SKM-1 (cell line): ENCODE measurements around the gene TK2.
"Not testable (repeated sequence)": the region's sequence is repeated elsewhere in the genome, so short reads cannot be mapped to it uniquely, and the experiment has no call there.

Experiments
- DNase-seq: peaks from one replicate; lab custom pipeline; 2025; ENCODE audit not compliant: unreplicated experiment; lab: John Stamatoyannopoulos, UW

TK2 gene

DNA sequence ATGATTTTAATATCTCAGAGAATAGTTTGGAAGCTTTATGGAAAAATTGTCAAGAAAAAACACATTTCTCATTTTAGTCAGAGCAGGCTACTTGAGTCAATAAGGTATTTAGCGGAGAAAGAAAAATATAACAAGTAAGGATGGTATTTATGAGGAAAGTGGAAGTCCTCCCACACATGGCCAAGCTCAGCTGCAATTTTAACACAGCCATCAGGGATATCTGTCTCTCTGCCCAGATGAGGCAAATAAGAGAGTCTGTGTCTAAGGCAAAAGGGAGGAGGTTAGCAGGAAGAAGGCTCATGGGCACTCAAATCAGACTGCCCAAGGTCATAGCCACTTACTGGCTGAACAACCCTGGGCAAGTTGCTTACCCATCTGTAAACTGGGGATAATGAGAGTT lies 24.2 kb upstream of the TK2 start:
- no peak for DNase-seq

DNA sequence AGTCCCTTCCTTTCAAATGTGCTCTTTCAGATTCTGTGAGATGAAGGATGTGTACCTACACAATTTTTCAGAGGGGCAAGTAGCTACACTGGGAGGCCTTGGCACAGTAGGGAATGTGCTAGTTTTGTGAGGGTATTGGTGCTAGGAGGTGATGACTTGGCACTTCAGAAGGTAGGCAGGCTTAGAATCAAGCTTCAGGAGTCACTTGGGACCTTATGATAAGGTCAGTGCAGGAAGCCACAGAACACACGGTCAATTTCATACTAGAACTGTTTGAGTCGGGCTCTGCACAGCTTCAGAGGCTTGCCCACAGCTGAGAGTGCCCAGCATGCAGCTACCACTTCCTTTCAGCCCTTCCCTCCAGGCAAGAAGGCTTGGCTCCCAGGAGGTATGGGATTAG lies 22.4 kb upstream of the TK2 start:
- DNase-seq = no peak

DNA sequence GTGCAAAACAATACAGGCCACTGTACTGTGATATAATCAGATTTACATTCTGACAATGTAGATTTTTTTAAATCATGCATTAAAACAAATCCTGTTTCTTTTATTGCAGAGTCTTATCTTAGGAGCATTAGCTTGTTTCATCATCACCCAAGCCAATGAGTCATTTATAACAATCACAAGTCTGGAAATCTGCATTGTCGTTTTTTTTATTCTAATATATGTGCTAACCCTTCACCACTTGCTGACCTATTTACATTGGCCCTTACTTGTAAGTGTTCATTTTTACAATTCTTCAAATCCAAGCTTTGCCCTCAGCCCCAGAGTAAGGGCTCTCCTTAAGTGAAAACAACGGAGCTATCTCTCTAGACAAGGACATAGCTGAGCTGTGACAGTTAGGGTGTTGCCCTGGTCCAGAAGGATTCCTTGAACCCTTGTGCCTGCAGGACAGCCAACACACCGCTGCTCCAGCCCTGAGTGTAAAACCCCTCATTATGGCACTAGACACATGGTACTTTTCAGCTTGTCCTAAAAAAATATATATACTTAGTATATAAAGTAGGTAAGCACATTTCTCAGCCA lies 20.0 kb upstream of the TK2 start:
- no peak for DNase-seq

DNA sequence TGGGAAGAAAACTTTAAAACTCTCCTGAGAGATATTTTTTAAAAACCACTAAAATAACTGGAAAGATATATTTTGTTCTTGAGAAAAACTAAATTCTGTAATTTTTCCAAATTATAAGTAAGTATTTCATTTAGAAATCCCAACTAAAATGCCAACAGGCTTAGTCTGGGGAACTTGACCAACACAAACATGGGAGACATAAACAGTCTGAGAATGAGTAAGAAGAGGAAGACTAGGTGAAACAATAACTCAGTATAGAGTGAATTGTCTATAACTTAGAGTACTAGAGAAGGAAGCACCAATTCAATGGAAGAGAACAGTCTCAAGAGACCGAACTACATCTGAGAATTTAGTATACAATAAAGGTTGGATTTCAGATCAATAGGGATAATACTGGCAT lies 19.2 kb upstream of the TK2 start:
- no peak for DNase-seq

DNA sequence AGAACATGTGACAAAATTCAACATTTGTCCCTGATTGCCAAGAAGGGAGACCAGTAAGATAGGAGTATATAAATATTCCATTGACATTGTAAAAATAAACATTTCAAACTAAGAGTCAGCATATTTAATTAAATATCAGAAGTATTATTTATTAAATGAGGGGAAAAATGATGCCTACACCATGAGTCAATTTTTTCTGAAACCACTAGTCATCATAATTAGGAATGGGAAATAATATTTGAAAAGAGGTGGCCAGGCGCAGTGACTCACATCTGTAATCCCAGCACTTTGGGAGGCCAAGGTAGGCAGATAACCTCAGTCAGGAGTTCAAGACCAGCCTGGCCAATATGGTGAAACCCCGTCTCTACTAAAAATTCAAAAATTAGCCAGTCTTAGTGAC lies 18.4 kb upstream of the TK2 start:
- no peak for DNase-seq

DNA sequence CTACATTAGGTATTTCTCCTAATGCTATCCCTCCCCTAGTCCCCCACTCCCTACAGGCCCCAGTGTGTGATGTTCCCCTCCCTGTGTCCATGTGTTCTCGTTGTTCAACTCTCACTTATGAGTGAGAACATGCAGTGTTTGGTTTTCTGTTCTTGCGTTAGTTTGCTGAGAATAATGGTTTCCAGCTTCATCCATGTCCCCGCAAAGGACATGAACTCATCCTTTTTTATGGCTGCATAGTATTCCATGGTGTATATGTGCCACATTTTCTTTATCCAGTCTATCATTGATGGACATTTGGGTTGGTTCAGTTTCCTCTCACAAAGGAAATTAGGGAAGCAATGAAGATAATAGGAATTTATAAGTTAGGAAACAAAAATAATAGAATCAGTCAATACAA lies 17.3 kb upstream of the TK2 start:
- not testable (repeated sequence) for DNase-seq

DNA sequence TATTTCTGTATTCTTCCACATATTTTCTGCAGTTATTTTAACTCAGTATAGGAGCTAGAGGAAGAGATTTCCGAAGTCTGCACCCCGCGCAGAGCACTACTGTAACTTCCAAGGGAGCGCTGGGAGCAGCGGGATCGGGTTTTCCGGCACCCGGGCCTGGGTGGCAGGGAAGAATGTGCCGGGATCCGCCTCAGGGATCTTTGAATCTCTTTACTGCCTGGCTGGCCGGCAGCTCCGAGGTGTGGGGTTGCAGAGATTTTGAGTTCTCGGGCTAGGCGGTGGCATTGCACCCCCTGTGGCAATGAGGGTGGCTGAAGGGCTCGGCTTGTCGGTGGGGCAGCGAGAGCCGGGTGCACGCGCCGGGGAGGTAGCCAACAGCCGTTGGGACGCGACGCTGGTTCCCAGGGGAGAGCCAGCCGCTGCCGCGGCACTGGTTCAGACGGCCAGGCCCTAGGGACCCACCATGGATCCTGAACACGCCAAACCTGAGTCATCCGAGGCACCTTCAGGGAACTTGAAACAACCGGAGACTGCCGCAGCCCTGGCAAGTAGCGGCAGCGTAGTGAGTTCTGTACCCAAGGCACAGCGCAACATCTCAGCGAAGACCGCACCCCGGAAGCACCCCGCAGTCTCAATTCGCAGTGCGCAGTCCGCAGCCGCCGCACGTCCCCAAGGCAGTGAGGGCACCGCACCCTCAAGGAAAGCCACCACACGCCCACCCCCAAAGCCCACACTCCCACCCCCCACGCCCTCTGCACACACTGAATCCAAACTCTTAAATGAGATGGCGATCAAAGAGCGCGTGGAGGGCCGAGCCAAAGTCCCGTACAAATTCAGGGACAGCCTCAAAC lies 16.4 kb upstream of the TK2 start, which contains the start of gene CMTM1:
CMTM1 (plus strand) TSS at position 389 of the 851 bp plus-strand sequence; CDS start at position 464, 75 bp downstream.
- DNase-seq = no peak

DNA sequence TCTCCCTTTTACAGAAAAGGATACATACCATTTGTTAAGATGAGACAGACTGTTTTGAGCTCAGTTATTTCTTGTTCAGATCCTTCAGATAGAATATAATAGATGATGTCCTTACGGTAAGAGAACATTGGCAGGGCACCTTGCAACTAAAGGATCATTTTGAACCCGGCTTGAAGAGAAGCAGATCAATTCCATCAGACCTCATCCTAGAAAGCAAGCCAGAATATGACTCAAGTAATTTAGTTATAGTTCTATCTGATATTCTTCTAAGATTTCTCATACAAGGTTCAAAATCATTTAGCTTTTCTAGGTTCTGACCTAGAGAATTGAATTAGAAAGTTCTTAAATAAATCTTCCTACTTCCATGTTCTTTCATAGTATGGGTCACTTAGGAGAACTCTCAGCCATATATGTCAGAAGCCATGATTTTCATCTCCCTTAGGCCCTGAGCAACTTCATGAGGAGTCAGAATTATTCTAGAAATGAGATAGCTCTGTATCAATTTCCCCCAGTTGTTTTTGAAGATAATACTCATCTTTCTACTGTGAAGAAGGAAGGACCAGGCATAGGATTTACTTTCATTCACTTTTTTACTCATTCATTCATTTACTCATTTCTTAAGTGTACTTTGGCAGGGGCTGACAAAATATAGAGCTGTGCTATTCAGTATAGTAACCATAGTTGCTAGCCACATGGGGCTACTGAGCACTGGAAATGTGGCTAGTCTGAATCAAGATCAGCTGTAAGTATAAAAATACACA lies 13.8 kb upstream of the TK2 start:
- no peak for DNase-seq

DNA sequence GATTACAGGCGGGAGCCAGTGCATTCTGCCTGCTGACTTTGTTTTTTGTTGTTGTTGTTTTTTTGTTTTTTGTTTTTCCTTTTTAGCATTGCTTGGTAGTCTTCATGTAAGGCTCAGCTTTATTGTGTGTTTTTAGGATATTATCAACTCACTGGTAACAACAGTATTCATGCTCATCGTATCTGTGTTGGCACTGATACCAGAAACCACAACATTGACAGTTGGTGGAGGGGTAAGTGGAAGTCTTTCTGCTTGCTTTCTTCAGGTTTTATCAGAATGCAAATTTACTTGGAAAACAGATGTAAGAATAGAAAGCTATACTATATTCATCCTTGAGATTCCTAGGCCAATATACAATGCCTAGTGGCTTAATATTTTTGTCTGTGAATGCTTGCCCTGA lies 13.1 kb upstream of the TK2 start:
- DNase-seq = no peak

DNA sequence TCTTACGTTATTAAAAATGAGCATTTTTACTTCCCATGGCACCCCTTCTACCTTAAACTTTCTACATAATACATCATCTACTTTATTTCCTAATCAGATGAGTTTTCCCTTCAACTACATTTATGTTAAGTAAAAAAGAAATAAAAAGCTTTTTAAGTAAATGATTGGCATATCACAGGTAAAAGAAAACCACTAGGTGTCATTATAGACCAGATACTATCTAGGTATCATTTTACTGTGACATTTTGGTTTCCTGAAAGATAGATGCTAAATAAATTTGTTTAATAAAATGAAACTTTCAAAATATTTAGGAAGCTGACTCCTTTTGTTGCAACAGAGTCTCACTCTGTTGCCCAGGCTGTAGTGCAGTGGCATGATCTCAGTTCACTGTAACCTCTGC lies 12.5 kb upstream of the TK2 start:
- no peak for DNase-seq

DNA sequence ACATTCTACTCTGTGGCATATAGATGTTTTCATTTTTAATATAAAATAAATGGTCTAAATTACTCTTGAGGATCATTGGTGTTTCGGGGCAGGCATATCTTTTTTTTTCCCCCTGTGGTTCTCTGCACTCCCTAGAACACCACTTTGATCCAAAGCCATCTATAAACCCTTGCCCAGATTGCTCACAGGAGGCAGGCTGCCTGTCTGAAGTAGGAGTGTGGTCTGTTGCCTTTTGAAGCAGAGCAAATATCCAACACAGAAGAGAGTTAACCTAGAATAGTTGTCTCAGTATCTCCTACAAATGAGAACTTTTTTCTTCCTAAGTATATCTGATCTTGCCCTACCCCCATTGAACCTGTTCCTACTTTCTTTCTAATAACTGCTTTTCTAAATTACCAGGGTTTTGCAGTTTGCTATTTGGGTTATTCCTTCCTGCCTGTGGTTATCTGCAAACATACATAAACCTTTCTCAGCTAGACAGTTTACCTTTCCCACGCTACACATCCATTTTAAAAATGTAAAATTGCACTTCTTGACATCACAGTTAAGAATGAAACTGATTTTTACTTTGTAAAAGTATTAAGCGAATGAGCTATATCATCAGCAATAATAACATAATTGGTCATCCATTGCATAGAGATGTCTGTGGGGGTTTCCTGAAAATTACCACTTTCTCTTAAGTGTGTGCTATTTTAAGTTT lies 11.6 kb upstream of the TK2 start:
- DNase-seq = no peak

DNA sequence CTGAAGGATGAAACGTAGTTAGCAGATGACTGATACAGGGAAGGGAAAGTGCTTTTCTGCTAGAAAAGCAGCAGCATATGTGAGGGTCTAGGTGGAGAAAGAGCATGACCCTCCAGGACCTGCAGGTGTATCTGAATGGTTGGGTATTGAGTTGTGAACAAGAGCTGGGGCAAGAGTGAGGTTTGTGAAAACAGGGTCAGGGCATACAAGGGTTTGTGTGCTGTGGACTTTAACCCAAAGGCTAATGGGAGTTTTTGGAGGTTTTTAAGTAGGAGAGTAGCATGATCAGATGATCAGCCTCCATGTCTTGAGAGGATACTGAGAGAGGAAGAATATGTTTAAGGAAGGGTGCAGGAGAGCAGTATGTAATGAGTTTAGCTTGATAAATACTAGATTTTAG lies 10.2 kb upstream of the TK2 start:
- DNase-seq = no peak

DNA sequence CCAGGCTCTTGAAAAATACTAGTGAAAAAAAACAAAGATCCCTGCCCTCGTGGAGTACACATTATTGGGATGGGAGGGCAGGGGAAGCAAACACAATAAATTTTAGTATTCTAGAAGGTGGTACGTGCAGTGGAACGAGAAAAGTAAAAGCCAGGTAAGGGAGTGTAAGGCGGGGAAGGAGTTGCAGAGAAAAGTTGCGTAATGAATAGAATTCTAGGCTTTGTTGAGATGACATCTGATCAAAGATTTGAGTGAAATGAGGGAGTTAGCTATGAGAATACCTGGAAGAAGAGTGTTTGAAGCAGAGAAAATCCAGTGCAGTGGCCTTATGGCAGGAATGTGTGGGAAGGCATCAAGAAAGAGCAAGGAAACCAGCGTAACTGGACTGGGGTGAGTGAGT lies 4.6 kb upstream of the TK2 start:
- no peak for DNase-seq

DNA sequence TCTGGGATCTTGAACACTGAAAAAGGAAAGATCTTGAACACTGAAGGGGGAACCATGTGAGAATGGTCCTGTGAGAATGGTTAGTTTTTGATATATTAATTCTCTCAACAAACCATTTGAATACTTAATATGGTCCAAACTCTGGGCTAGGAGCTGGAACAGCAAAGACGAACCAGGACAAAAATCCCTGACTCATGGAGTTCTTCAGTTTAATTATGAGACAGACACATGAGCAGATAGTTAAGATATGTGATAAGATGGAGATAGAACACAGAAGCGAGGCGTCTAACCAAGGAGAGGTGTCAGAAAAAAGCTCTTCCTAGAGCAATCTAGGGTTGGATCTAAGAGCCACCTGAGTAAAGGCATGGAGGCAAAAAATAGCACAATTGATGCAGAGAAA lies 4.1 kb upstream of the TK2 start:
- DNase-seq = no peak

DNA sequence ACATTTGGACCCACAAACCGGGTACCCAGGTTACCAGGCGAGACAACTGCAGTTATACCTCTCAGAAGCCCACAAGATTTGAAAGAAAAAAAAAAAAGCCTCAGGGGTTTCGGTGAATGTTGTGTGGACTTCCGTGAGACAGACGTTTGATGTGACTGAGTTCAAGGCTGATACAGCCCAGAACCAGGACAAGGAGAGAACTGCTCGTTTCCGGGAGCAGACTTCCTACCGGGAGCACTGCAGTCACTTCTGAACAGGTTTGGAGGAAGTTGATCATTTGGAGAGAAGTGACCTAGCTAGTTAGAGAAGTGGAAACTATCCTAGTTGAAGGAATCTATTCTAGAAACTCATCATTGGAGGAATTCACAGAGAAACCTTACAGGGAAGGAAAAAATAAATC lies 3.3 kb upstream of the TK2 start:
- no peak for DNase-seq

DNA sequence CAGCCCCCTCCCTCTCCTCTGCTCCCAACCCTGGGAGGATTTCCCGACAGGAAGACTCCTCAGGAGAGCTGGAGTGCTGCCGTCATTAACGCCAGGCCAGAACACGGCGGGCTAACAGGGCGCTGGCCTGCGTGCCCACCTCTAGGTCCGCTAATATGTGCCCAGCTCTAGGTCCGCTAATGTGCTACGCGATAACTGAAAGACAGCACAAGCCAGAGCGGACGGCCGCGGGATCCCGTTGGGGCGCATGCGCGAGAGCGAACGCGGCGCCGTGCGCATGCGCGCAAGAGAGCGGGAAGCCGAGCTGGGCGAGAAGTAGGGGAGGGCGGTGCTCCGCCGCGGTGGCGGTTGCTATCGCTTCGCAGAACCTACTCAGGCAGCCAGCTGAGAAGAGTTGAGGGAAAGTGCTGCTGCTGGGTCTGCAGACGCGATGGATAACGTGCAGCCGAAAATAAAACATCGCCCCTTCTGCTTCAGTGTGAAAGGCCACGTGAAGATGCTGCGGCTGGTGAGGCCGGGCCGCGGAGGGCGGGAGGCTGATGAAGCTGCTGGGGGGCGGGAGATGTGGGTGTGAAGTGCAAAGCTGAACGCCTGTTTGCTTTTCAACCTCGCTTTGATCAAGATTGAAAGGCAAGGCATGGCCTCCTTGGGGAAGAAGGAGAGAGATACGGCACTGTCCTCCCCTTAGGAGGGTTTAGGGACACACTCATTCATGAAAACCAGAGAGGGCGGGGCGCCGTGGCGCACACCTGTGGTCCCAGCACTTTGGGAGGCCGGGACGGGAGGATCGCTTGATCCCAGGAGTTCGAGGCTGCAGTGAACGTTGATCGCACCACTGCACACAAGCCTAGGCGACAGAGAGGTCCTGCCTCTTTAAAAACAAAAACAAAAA lies 2.6 kb upstream of the TK2 start, which contains the start of gene CKLF:
CKLF (plus strand) TSS at position 291 of the 892 bp plus-strand sequence; CDS start at position 431, 140 bp downstream.
- DNase-seq = peak; percentile 89

DNA sequence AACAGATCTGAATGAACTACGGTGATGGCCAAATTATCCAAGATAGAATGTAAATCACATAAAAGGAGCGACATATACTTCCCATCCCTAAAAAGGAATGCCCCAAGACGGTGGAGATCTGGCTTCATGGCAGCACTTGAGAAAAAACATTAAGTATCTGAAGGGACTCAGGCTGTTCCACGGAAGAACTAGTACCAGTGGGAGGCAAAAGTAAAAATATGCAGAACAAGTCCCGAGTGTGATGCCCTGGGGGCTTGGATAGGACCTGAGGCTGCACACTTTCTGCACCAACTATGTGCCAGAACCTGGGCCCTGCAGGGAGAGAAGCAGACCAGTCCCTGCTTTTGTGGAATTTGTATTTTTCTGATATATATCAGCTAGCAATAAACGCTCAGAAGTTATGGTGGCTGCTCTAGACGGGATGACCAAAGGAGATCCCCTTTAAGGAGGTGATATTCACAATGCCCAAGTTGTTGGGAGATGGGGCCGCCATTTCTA lies 1.9 kb upstream of the TK2 start:
- no peak for DNase-seq

DNA sequence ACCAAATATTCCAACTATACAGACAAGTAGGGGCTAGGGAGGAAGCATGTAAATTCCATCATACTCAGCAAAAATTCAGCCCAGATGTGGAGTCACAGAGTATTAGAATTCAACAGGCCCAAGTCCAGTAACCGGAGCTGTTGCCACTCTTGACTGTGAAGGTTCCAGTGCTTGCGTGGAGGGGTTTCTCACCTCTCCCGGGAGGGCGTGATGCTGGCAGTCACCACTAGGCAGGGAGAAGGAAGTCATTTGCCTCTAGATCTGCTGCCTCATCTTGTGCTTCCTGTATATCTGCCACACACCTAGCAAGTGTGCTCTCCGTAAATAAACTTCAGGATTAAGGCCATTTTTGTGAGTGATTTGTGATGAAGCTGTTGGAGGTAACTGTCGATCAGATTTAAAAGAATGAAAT lies 1.4 kb upstream of the TK2 start:
- DNase-seq = peak; percentile 70

DNA sequence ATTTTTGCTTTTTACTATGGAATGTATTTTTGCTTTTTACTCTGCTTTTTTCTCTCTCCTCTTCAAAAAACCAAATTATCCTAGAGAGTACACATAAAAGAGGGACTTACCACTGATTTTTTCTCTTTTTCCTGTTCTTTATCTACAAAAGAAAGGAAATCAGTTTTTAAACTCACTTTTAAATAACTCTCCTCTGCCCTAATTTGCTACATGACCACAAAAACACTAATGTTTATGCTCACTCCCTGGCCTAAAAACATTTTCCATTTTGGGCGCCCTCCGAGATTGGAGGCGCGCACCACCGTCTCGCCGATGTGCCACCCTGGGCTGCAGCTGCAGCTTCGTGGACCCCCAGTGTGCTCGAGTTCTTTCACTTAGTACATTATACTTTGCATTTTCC lies 1.1 kb downstream of the TK2 start:
- no peak for DNase-seq

DNA sequence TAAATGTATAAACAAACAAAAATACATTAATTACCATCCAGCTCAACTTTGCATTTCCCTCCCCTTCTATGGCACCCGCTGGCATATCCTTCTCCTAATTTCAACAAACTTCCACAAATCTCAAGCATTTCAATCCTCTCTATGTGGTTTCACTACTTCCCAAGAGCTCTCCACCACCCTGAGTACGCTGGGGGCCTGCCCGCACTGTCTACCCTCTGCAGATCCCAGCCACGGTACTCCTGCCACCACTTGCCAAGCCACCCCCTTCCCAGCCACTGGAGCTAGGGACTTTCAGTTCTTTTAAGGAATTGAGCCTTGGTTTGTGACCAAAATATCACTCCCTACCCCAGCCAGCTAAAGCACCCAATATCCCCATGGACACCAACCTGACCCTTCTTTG lies 1.9 kb downstream of the TK2 start:
- no peak for DNase-seq
